ENCODE results near the gene EDRF1. TPM values are rescaled to one million over a fixed set of nuclear protein-coding genes. Genes with fewer than 3 reads are reported as not detected.

Gene EDRF1
- total and polyA plus RNA-seq, 2 donors (not counting 1 experiment from before 2014, with no cell fraction given) = 26.1 to 63.0 TPM

- Histone ChIP-seq H3K27ac (ENCODE audit: low read length in 2 of 2) (no peak overlapping the region), H2AFZ (ENCODE audit: insufficient read depth, low read depth, low read length, poor library complexity, severe bottlenecking) (no peak overlapping the region), H3K4me1 (ENCODE audit: control insufficient read depth in 2 of 2, insufficient read depth in 2 of 2, low read length in 2 of 2) (no peaks in the 10 kb centered on the region), H3K4me2 (replicated peaks; ENCODE audit: low read depth, low read length, poor library complexity, severe bottlenecking) (no peak overlapping the region), H3K79me2 (ENCODE audit: control insufficient read depth, insufficient read depth, low read length) (no peaks in the 10 kb centered on the region), H3K9ac (ENCODE audit: low read length) (no peak overlapping the region), H3K4me3 (ENCODE audit: control extremely low read depth in 1 of 5, extremely low read depth in 1 of 5, insufficient read depth in 1 of 5, low read depth in 2 of 5, low read length in 4 of 5) (no peak overlapping the region), H3K9me3 (ENCODE audit: control extremely low read depth in 1 of 3, control insufficient read depth in 2 of 3, insufficient read depth in 1 of 3, low read length in 2 of 3) (no peaks in the 10 kb centered on the region), H4K20me1 (ENCODE audit: control insufficient read depth, insufficient read depth, low read length, poor library complexity, severe bottlenecking) (no peaks in the 10 kb centered on the region), H3K36me3 (replicated peaks in 1 of 2; ENCODE audit: control extremely low read depth in 1 of 2, control insufficient read depth in 1 of 2, extremely low read depth in 1 of 2, insufficient read depth in 2 of 2, low read length in 1 of 2) (peaks cover 2 to 43% of the 10 kb centered on the region in 2 experiments), H3K27me3 (replicated peaks in 1 of 4; ENCODE audit: control extremely low read depth in 1 of 4, control insufficient read depth in 3 of 4, insufficient read depth in 4 of 4, low read length in 3 of 4) (no peaks in the 10 kb centered on the region)
- Mint-ChIP-seq H3K9me3 (ENCODE audit: insufficient read depth) (no peaks in the 10 kb centered on the region), H3K27me3 (no peaks in the 10 kb centered on the region), H3K4me3 (no peak overlapping the region), H3K4me1 (no peaks in the 10 kb centered on the region), H3K27ac (no peak overlapping the region)
- ATAC-seq (ENCODE audit: low read depth) (no peak), DNase-seq (no peak)
- CTCF ChIA-PET = no interaction called here
- POLR2A ChIA-PET = no interaction called here
- intact Hi-C loops (cut with micrococcal nuclease) = no loop called here
- TF ChIP-seq CTCF (IDR thresholded peaks at IDR 0.05) (no peak), EZH2 (IDR thresholded peaks at IDR 0.05; ENCODE audit: borderline replicate concordance, insufficient read depth, low read depth, low read length, poor library complexity, severe bottlenecking) (no peak)
- 86% methylated on average over 1 of the region's 1 CpG for WGBS (ENCODE audit: insufficient coverage)
These were observed 82.1 kb downstream of the EDRF1 start for GRCh38 chr10:125801574-125801973.

GRCh38 chr10:125802131-125802530 lies 82.6 kb downstream of the EDRF1 start:
- TF ChIP-seq EZH2 (IDR thresholded peaks at IDR 0.05; ENCODE audit: borderline replicate concordance, insufficient read depth, low read depth, low read length, poor library complexity, severe bottlenecking) = no peak
- TF ChIP-seq CTCF (IDR thresholded peaks at IDR 0.05) = no peak
- Mint-ChIP-seq H3K4me3 (no peak overlapping the region), H3K9me3 (ENCODE audit: insufficient read depth) (no peaks in the 10 kb centered on the region), H3K4me1 (no peaks in the 10 kb centered on the region), H3K27me3 (no peaks in the 10 kb centered on the region), H3K27ac (no peak overlapping the region)
- Histone ChIP-seq H3K4me1 (ENCODE audit: control insufficient read depth in 2 of 2, insufficient read depth in 2 of 2, low read length in 2 of 2) (no peaks in the 10 kb centered on the region), H3K4me2 (replicated peaks; ENCODE audit: low read depth, low read length, poor library complexity, severe bottlenecking) (no peak overlapping the region), H3K27ac (ENCODE audit: low read length in 2 of 2) (no peak overlapping the region), H3K79me2 (ENCODE audit: control insufficient read depth, insufficient read depth, low read length) (no peaks in the 10 kb centered on the region), H3K4me3 (ENCODE audit: control extremely low read depth in 1 of 5, extremely low read depth in 1 of 5, insufficient read depth in 1 of 5, low read depth in 2 of 5, low read length in 4 of 5) (no peak overlapping the region), H3K9ac (ENCODE audit: low read length) (no peak overlapping the region), H3K27me3 (replicated peaks in 1 of 4; ENCODE audit: control extremely low read depth in 1 of 4, control insufficient read depth in 3 of 4, insufficient read depth in 4 of 4, low read length in 3 of 4) (no peaks in the 10 kb centered on the region), H2AFZ (ENCODE audit: insufficient read depth, low read depth, low read length, poor library complexity, severe bottlenecking) (no peak overlapping the region), H3K9me3 (ENCODE audit: control extremely low read depth in 1 of 3, control insufficient read depth in 2 of 3, insufficient read depth in 1 of 3, low read length in 2 of 3) (no peaks in the 10 kb centered on the region), H3K36me3 (replicated peaks in 1 of 2; ENCODE audit: control extremely low read depth in 1 of 2, control insufficient read depth in 1 of 2, extremely low read depth in 1 of 2, insufficient read depth in 2 of 2, low read length in 1 of 2) (peaks cover 2 to 44% of the 10 kb centered on the region in 2 experiments), H4K20me1 (ENCODE audit: control insufficient read depth, insufficient read depth, low read length, poor library complexity, severe bottlenecking) (no peaks in the 10 kb centered on the region)
- intact Hi-C loops (cut with micrococcal nuclease) = no loop called here
- ChIA-PET POLR2A (no interaction called here), CTCF (no interaction called here)
- ATAC-seq (ENCODE audit: low read depth) (no peak), DNase-seq (no peak)
- WGBS (ENCODE audit: insufficient coverage) = 97% methylated on average over 5 of the region's 5 CpGs

Measured in B cell (primary cell).